HG03342 (cell line): Measurements from ENCODE around the gene HOXD11.

Experiments
- ATAC-seq: cut with Tn5 transposase; IDR thresholded peaks from one replicate; pipeline ENCODE4 v1.9.1; 2021; ENCODE audit warnings: mild to moderate bottlenecking, moderate library complexity; ENCODE audit not compliant: unreplicated experiment

HOXD11 gene

GRCh38 chr2:176081376-176081836, 25.7 kb upstream of the HOXD11 start:
- no peak for ATAC-seq

GRCh38 chr2:176081837-176082524, 25.1 kb upstream of the HOXD11 start:
- no peak for ATAC-seq

DNA sequence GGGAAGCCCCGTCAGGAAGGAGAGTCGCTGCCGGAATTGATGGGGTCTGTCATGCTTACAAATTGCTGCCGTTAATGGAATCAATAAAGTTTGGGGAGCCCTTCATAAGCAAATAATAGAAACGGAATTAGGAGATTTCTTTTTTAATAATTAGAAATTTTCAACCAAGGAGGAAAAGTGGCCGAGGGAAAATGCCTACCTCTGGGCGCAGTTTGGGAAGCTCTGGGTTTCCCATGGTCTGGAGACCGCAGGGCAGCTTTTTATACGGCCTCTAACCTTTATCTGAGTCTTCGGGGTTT, 24.6 kb upstream of the HOXD11 start:
- ATAC-seq = no peak

DNA sequence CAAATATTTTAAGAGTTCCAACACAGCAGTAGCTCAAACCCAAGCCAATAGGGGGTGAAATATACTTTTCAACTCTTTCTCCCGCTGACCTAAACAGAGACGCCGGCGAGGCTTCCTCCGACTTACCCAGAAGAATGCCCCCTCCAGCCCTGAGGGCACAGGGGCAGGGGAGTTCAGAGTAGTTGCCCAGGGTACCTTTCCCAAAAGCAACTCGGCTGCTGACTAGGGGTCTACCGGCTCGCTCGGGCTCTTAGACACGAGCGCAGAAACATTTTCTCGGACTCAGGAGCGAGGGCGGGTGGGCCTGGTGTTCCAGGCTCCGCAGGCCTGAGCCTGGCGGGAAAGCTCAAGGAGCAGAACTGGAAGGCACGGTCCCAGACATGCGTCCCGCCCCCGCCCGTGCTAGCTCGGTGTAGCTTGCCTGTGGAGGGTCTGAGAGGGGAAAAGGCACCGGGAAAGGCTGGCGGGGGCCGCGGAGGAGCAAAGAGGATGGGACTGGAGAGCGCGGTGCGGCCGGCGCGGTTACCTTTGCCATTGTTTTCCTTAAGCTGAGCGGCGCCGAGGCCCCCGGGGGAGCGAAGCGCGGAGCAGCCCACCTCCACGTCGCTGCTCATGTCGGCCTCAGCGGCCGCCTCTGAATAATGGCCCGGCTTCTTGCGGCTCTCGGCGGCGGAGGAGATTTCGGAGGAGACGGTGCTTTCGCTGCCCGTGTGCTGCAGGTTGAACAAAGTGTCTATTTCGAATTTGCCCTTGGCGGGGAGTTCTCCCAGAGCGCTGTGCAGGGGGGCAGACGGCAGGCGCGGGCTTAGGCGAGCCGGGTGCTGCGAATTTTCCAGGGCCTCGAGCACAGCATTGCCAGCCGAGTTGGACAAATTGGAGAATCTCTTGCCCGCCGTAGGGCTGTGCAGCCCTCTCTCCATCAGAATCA, 24.0 kb upstream of the HOXD11 start:
- no peak for ATAC-seq

DNA sequence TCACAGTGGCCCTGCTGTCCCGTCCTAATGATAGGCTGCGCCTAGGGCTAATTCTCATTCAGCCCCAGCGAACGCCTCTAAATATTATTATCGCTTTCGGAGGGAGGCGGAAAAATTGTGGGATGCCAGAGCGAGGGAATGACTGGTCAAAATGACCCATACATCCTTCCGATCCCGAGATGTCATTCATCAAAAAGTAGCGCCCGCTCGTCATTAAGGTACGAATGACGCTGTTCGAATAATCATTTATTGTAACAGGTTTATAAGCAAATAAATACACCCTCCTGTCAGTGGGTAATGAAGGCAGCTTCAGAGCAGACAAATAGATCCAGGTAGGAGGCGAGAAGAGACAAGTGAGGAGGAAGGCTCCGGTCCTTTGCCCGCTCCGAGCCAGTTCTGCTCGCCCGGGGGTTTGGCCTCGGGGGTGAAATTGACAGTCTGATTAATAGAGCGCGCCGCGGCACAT, 23.3 kb upstream of the HOXD11 start, which contains the start of gene EVX2:
TSS of gene EVX2 (minus strand) at position 167 of the 466 bp plus-strand sequence. CDS start 186 bp downstream, outside the sequence.
- no peak for ATAC-seq

DNA sequence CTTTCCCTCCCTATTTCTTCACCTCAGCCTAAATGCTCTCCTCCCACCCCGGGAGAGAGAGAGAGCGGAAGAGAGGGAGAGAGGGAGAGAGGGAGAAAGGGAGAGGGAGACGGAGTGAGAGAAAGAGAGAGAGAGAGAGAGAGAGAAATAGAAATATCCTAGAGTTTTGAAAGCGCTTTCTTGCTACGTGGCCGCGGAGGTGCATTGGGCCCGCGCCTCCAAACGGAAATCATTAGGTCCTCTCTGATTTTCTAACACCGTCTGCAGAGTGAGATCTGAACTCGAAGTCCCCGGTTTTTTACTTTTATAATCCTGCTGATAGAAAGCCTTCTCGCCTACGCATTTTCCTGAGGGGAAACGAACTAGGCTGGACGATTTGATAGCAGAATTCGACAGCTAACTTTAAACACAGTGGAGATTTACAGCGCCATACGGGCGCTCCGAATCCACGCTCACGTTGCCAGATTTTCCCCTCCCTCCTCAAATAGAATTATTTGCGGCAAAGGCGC, 22.4 kb upstream of the HOXD11 start:
- no peak for ATAC-seq

DNA sequence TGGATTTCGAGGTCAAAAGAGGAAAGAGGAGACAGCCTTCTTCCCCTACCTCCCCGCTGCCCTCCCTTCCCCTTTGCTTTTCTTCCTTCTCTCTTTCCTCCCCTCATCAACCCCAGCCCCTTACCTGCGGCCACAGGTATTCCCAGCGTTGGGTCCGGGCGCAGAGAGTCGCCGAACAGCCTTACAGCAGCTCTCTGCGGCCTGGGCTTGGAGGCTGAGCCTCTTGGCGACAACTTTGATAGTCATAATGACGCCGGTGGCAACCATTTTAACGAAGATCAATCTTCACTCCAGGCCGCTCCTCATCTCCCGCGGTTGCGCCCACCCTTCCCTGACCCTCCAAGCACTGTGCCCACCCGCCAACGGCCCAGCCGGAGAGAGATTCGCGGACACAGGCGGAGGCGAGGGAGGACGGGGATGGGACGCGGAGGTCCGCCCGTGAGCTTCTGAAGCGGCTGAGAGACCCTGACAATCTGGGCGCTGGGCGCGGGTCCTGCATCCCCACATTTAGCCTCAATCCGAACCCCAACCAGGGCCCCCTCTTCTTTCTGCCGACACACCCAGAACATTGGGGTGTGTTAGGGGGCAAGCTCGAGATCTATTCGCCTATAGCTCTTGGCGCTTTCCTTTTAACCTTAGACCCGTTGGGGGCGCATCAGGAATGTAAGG, 21.8 kb upstream of the HOXD11 start:
- ATAC-seq = no peak

DNA sequence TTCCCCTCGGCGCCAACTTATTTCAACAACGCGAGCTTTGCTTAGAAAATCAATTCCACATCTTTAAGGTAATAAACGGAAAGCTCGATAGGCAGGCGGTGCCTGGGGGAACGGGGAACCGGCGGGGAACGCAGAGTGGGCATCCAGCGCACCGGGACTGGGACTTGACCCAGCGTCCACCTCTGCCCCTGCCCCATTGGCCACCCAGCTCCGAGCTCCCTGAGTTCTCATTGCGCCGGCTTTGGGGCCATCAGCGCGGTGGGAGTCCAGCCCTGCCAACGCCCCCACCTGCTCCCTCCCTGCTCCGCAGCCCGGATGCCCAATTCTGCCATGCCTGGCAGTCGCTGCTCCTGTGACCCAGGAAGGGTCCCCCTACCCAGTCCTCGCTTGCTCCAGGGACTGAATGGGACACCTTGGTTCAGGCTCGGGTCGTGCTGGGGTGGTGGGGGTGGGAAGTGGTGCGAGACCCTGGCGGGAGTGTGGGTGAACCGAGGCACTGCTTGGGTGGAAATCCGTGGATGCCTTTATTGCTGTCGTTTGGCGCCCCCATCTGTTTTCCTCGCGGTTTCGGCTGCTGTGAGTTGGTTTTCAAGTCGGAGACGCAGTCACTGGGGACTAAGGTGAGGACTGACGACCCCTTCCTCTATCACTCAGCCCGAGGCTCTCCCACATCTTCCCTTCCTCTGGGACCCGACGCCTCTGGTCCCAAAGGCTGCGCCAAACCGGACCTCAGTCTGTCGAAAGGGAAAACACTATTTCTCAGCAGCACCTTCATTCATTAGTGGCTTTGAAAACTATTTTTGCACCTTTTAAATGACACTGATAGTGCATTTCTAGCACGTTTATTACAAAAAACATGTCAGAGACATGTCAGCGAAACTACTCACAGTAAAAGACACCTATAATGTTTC, 21.0 kb upstream of the HOXD11 start:
- no peak for ATAC-seq

- ATAC-seq = no peak
These were observed 19.6 kb upstream of the HOXD11 start for GRCh38 chr2:176087330-176088047.

- no peak for ATAC-seq
These were observed 18.8 kb upstream of the HOXD11 start for GRCh38 chr2:176088048-176088936.

- ATAC-seq = no peak
These were observed 17.9 kb upstream of the HOXD11 start for GRCh38 chr2:176088937-176089842.

- no peak for ATAC-seq
These were observed 17.2 kb upstream of the HOXD11 start for GRCh38 chr2:176089843-176090395.

- no peak for ATAC-seq
These were observed 16.2 kb upstream of the HOXD11 start for GRCh38 chr2:176090862-176091261.

DNA sequence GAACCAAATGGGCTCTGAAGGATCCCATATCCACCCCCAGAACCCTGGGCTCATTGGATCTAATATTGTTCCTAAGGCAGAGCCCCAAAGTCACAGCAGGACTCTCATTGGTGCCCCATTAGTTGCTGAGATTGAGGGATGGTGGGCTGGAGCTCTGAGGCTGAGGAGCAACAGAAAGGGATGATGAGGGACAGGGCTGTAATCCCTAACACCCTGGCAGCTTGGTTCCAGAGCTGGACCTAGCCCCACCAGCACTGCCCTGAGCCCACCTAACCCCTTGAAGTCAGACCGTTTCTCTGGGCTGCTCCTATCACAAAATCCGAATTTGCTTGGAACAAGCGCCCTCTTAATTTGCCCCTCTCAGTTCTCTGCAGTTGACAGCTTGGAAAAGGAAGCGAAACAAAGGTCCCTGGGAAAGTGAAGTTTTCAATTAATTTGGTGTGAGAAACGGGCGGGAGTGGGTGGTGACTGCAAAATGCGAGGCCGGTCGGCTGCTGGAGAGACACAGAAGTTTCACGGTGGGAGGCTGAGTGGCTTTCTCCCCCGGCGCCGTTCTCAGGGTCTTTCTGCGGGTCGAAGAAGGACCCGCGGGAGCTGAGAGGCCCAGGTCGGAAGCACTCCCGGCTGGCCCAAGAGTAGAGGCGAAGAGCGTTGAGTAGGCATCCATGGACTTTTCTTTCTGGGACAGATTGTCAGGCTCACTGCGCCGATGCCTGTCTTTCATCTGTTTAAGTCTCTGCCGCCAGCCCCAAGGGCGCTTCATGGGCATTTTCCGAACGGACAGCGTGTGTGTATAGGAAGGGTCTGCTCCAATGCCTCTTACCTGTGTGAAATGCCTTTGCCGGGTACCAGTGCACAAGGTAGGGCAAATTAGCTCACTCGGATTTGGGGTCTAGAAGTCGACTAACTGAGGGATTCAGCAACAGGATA, 15.5 kb upstream of the HOXD11 start:
- no peak for ATAC-seq

GRCh38 chr2:176092270-176093144, 14.6 kb upstream of the HOXD11 start, which contains the start of gene HOXD13:
TSS of gene HOXD13 (plus strand) at chr2:176092721. CDS start at chr2:176092891, 170 bp downstream.
- ATAC-seq = no peak
